H1 (cell line): ENCODE measurements around the gene NFXL1. TPM values are rescaled to one million over a fixed set of nuclear protein-coding genes. Genes with fewer than 3 reads are reported as not detected.

Experiments used
- CTCF ChIA-PET: fragments of 300-600 bp; sonication (Branson Sonifier 250); formaldehyde crosslinking; loops from one replicate; lab custom pipeline; 2021; ENCODE audit not compliant: partially characterized antibody; lab: Charles Lee
- POLR2A ChIA-PET: fragments of 300-600 bp; sonication (Branson Sonifier 250); formaldehyde crosslinking; loops from one replicate; lab custom pipeline; 2021; ENCODE audit warnings: inconsistent platforms; ENCODE audit not compliant: partially characterized antibody; lab: Charles Lee
- DNase-seq, 2 experiments: peaks; one replicate each; pipeline versions ENCODE4 v3.0.0 to v3.0.0-alpha.2; 2010 to 2022; ENCODE audit warnings: low spot score in 2 of 2, low read depth in 1 of 2, mixed read lengths in 1 of 2
- FAIRE-seq: peaks from 2 replicates; lab custom pipeline; 2011; peaks lifted over from hg19 to GRCh38; lab: Jason Lieb, UNC
- H2AFZ ChIP-seq: 2 replicates; pipeline ENCODE4 v1.8.1; 2012; ENCODE audit warnings: low read length, inconsistent platforms
- H2AK5ac ChIP-seq: 2 replicates; pipeline ENCODE4 v1.6.1; 2013; ENCODE audit warnings: low read depth, low read length
- H2BK120ac ChIP-seq: replicated peaks from 2 replicates; pipeline ENCODE3; 2013; ENCODE audit warnings: low read depth, low read length, inconsistent platforms
- H2BK12ac ChIP-seq: 2 replicates; pipeline ENCODE4 v1.6.1; 2013; ENCODE audit warnings: low read depth, low read length
- H2BK15ac ChIP-seq: 2 replicates; pipeline ENCODE4 v1.6.1; 2013; ENCODE audit warnings: low read length
- H2BK20ac ChIP-seq: 2 replicates; pipeline ENCODE4 v1.6.1; 2013; ENCODE audit warnings: low read length
- H2BK5ac ChIP-seq: 2 replicates; pipeline ENCODE4 v1.6.1; 2013; ENCODE audit warnings: low read depth, low read length
- H3K14ac ChIP-seq: 2 replicates; pipeline ENCODE4 v1.6.1; 2013; ENCODE audit warnings: inconsistent platforms; ENCODE audit not compliant: insufficient read length
- H3K18ac ChIP-seq: 2 replicates; pipeline ENCODE4 v1.6.1; 2013; ENCODE audit warnings: low read length; ENCODE audit errors: extremely low read depth
- H3K23ac ChIP-seq: 2 replicates; pipeline ENCODE4 v1.6.1; 2013; ENCODE audit warnings: inconsistent platforms; ENCODE audit not compliant: insufficient read length
- H3K23me2 ChIP-seq: 2 replicates; pipeline ENCODE4 v1.6.1; 2013; ENCODE audit warnings: low read depth, low read length
- H3K27ac ChIP-seq: 2 replicates; pipeline ENCODE4 v1.6.1; 2011; ENCODE audit warnings: low read depth, low read length, inconsistent platforms
- H3K27me3 ChIP-seq, 4 experiments: replicated peaks in 1 of 4; 1 replicate in 1 of 4; 2 replicates in 3 of 4; pipeline versions ENCODE4 v1.6.1 to v1.8.1; 2011 to 2013; ENCODE audit warnings: low read length in 3 of 4, mild to moderate bottlenecking in 3 of 4, inconsistent platforms in 2 of 4, mixed read lengths in 2 of 4, moderate library complexity in 1 of 4; ENCODE audit not compliant: control insufficient read depth in 3 of 4, insufficient read depth in 3 of 4; ENCODE audit errors: extremely low read depth in 1 of 4
- H3K36me3 ChIP-seq, 4 experiments: 2 replicates each; pipeline versions ENCODE4 v1.6.1 to v1.8.1; 2011 to 2013; ENCODE audit warnings: mild to moderate bottlenecking in 4 of 4, low read length in 3 of 4, moderate library complexity in 2 of 4, control low read depth in 1 of 4, inconsistent platforms in 1 of 4; ENCODE audit not compliant: insufficient read depth in 4 of 4, control insufficient read depth in 2 of 4
- H3K4ac ChIP-seq: replicated peaks from 2 replicates; pipeline ENCODE3; 2013; ENCODE audit warnings: low read length, low read depth, mixed read lengths, inconsistent platforms; ENCODE audit not compliant: insufficient read length
- H3K4me1 ChIP-seq, 4 experiments: replicated peaks in 1 of 4; 1 replicate in 1 of 4; 2 replicates in 3 of 4; pipeline versions ENCODE4 v1.6.1 to v1.8.1; 2011 to 2013; ENCODE audit warnings: low read length in 3 of 4, inconsistent platforms in 2 of 4, mixed read lengths in 1 of 4; ENCODE audit not compliant: insufficient read depth in 4 of 4, control insufficient read depth in 3 of 4
- H3K4me2 ChIP-seq, 2 experiments: 2 replicates each; pipeline versions ENCODE4 v1.6.1 to v1.8.1; 2011 to 2013; ENCODE audit warnings: low read depth in 2 of 2, low read length in 2 of 2, control low read depth in 1 of 2, inconsistent platforms in 1 of 2, mild to moderate bottlenecking in 1 of 2; ENCODE audit not compliant: insufficient read depth in 1 of 2
- H3K4me3 ChIP-seq, 4 experiments: fragments of 200-600, 300-600 bp in 1 of 4; sonication (generic), shearing (Covaris generic), sonication (Bioruptor Twin) in 1 of 4; 2 replicates each; pipeline versions ENCODE4 v1.5.1 to v1.8.1; 2011 to 2016; ENCODE audit warnings: low read length in 4 of 4, low read depth in 3 of 4, control low read depth in 2 of 4, inconsistent platforms in 2 of 4, mild to moderate bottlenecking in 2 of 4, mixed read lengths in 1 of 4, moderate library complexity in 1 of 4; ENCODE audit not compliant: insufficient read depth in 2 of 4; ENCODE audit errors: extremely low read depth in 1 of 4
- H3K56ac ChIP-seq: replicated peaks from 2 replicates; pipeline ENCODE3; 2013; ENCODE audit warnings: low read depth, mild to moderate bottlenecking, mixed read lengths, low read length, inconsistent platforms; ENCODE audit not compliant: insufficient read length
- H3K79me1 ChIP-seq: 2 replicates; pipeline ENCODE4 v1.6.1; 2013; ENCODE audit warnings: low read depth, low read length, control low read depth
- H3K79me2 ChIP-seq, 2 experiments: 2 replicates each; pipeline versions ENCODE4 v1.6.1 to v1.8.1; 2012 to 2013; ENCODE audit warnings: low read length in 2 of 2, mild to moderate bottlenecking in 2 of 2, inconsistent platforms in 1 of 2; ENCODE audit not compliant: insufficient read depth in 2 of 2, control insufficient read depth in 1 of 2
- H3K9ac ChIP-seq, 4 experiments: replicated peaks in 1 of 4; 1 replicate in 1 of 4; 2 replicates in 3 of 4; pipeline versions ENCODE4 v1.6.1 to v1.8.1; 2011 to 2013; ENCODE audit warnings: low read depth in 3 of 4, low read length in 3 of 4, control low read depth in 2 of 4, mild to moderate bottlenecking in 2 of 4, moderate library complexity in 2 of 4, inconsistent platforms in 1 of 4; ENCODE audit errors: extremely low read depth in 1 of 4
- H3K9me3 ChIP-seq, 2 experiments: 2 replicates each; pipeline versions ENCODE4 v1.6.1 to v1.8.1; 2012 to 2013; ENCODE audit warnings: mild to moderate bottlenecking in 2 of 2, moderate library complexity in 2 of 2, control low read depth in 1 of 2, inconsistent platforms in 1 of 2, low read depth in 1 of 2, low read length in 1 of 2, mixed read lengths in 1 of 2; ENCODE audit not compliant: insufficient read depth in 2 of 2
- H4K20me1 ChIP-seq, 2 experiments: replicated peaks in 1 of 2; 2 replicates each; pipeline versions ENCODE3 to v1.8.1; 2011 to 2013; ENCODE audit warnings: inconsistent platforms in 2 of 2, low read length in 2 of 2, mild to moderate bottlenecking in 1 of 2; ENCODE audit not compliant: insufficient read depth in 2 of 2, control insufficient read depth in 1 of 2
- H4K5ac ChIP-seq: 2 replicates; pipeline ENCODE4 v1.6.1; 2013; ENCODE audit warnings: low read length, low read depth, mixed read lengths, inconsistent platforms; ENCODE audit not compliant: insufficient read length
- H4K8ac ChIP-seq: 2 replicates; pipeline ENCODE4 v1.8.0; 2013; ENCODE audit warnings: mild to moderate bottlenecking, moderate library complexity, low read length, inconsistent platforms; ENCODE audit not compliant: insufficient read depth; ENCODE audit errors: extremely low read depth
- H4K91ac ChIP-seq: replicated peaks from 2 replicates; pipeline ENCODE3; 2013; ENCODE audit warnings: low read length, mixed read lengths, inconsistent platforms; ENCODE audit not compliant: insufficient read length
- SP1 ChIP-seq: IDR thresholded peaks from 2 replicates; pipeline ENCODE4 v1.6.1; 2011; ENCODE audit warnings: low read depth, low read length
- polyA plus RNA-seq, 7 experiments: library from polyadenylated mRNA; depleted of rRNA in 3 of 7; stranded (reverse) in 5 of 7; unstranded in 2 of 7; fragments of >200 nt in 5 of 7; fragments of 200-250 nt in 2 of 7; gene quantifications; 1 replicate in 5 of 7; 2 replicates in 1 of 7; 4 replicates in 1 of 7; pipeline versions ENCODE4 v1.2.1 to v1.2.3, GENCODE V29; 2011 to 2013; ENCODE audit warnings: missing spikeins in 2 of 7, mixed read lengths in 2 of 7
- total RNA-seq: library from RNA; stranded (reverse); fragmentation: NEBNext Ultra II Directional; extraction: Animal tissue kit (Norgen Biotek cat#: 25700); gene quantifications from 2 replicates; pipeline ENCODE4 v1.2.1, GENCODE V29; 2021

Gene NFXL1
- total and polyA plus RNA-seq, 2 of the 8 experiments (the other 6 are each of a cell fraction or from before 2014, with no cell fraction given), result 10.0 to 29.5 TPM

DNA sequence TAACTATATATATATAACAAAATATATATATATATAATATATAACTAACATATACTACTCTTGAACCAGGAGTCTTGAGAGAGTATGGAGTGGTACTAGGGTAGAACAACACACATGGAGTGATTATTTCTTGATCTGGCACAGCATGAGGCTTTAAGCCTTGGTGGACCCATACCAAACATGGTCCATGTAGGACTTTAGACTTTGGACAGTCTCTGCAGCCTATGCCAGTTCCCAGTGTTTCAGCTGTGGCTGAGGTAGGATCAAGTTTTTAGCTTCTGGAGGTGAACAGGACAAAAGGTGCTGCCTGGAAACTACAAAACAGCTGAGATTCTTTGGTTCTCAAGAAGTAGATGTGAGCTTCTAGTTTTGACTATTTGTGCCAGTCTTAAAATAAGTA lies 97.1 kb downstream of the NFXL1 start:
- H3K23ac ChIP-seq, result no peak overlapping the region
- H2BK20ac ChIP-seq, result no peak overlapping the region
- H2BK12ac ChIP-seq, result no peak overlapping the region
- H4K5ac ChIP-seq, result no peak overlapping the region
- no peak for TF ChIP-seq SP1
- H2AK5ac ChIP-seq, result no peak overlapping the region
- H3K27ac ChIP-seq, result no peak overlapping the region
- H3K27me3 ChIP-seq, result peaks cover 0 to 1% (median 0%) of the 10 kb centered on the region in 4 experiments; a peak in 1 of 7 replicates
- FAIRE-seq (no peak), DNase-seq (no peak)
- H3K14ac ChIP-seq, result no peak overlapping the region
- CTCF ChIA-PET, result interaction anchor here (0.6 to 2.0 kb wide), 5 partner anchors 19 to 117 kb away, joined by 3 to 8 read pairs (median 3); no protein-coding TSS in a partner anchor
- no peaks in the 10 kb centered on the region for H3K79me2 ChIP-seq
- no peak overlapping the region for H2BK5ac ChIP-seq
- H3K36me3 ChIP-seq, result no peaks in the 10 kb centered on the region
- no peak overlapping the region for H3K18ac ChIP-seq
- H3K4me1 ChIP-seq, result no peaks in the 10 kb centered on the region
- no peak overlapping the region for H3K4me3 ChIP-seq
- H2BK15ac ChIP-seq, result no peak overlapping the region
- H4K20me1 ChIP-seq, result no peaks in the 10 kb centered on the region
- POLR2A ChIA-PET, result no interaction called here
- H2BK120ac ChIP-seq, result no peak overlapping the region
- H3K23me2 ChIP-seq, result no peaks in the 10 kb centered on the region
- no peak overlapping the region for H2AFZ ChIP-seq
- no peak overlapping the region for H3K56ac ChIP-seq
- H3K4ac ChIP-seq, result no peak overlapping the region
- H3K79me1 ChIP-seq, result no peaks in the 10 kb centered on the region
- H4K8ac ChIP-seq, result no peak overlapping the region
- no peak overlapping the region for H3K9ac ChIP-seq
- no peak overlapping the region for H3K4me2 ChIP-seq
- no peak overlapping the region for H4K91ac ChIP-seq
- no peaks in the 10 kb centered on the region for H3K9me3 ChIP-seq
